T-helper 9 cell (primary cell): Measurements from ENCODE around the gene ARSI.
"Not testable (repeated sequence)": the region's sequence is repeated elsewhere in the genome, so short reads cannot be mapped to it uniquely, and the experiment has no call there.

Experiments used
- DNase-seq: peaks from one replicate; pipeline ENCODE4 v3.0.0-alpha.2; 2020

Gene ARSI

DNA sequence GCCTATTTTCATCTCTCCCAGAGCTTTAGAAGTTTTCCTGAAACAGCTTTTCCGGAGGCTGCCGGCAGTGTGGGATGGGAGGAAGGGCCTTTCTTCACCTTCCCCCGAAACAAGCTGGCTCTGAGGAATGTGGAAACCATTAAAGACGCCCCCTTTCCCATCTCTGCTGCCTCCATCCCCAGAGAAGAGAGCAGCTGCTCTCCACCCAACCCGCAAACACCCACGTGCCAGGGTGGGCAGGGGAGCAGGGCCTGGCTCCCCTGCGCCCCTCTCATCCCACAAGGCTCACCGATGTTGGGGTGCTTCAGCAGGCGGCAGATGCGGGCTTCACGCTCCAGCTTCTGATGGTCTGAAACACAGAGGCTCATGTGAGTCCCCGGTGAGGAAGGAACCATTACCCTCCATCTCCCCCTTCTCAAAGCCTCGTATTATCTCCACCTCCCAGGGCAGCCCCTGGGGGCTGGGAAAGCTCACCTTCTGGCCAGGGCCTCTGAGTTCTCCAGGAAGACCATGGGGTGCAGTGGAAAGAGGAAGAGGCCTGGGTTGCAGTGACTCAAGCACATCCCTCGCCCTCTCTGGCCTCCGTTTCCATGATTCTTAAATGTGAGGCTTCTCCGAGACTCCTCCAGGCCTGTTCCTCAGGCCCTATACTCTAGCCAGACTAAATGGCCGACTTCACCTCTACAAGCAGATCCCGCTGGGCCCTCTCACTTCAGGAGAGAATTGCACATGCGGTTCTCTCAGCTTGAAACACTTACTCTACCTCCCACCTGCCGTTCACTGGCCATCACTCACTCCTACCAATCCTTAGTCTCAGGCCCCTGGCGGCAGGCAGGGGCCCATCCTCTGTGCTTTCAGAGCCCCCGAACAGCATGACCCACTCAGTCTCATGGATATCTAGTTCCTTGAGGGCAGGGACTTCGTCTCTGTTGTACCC is 37.8 kb downstream of the ARSI start:
- no peak for DNase-seq

DNA sequence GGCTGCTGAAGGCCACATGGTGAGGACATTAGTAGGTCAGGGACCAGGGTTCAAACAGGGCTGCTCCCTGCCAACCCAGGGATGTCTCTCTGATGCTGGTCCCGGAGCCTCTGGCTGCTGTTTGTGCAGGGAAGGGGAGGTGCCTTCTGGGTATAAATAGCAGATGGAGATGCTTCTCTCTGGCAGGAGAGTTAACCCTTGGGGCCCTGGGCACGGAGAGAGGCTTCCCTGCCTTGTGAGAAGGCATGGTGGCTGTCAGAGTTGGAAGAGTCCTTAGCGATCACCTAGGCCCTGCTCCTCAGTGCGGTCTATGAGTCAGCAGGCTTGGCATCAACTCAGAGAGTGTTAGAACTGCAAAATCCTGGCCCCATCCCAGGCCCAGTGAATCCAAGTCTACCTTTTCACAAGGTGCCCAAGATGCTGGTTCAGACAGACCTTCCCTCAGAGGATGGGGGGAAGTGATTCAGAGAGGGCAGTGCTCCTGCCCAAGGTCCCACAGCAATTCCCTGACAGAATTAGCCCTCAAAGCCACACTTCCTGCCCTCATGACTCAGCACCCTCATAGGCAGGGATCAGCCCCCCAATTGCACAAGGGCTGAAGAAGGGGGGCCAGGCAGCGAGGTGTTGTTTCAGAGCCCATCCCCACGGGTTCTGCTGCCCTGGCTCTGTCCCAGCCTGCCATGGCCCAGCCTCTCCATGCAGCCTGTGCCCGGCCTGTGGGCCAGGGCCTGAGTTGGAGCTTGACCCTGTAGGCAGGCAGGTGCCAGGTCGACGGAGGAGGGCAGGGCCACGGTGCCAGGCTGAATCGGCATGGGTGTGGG is 38.7 kb downstream of the ARSI start:
- DNase-seq, result no peak

DNA sequence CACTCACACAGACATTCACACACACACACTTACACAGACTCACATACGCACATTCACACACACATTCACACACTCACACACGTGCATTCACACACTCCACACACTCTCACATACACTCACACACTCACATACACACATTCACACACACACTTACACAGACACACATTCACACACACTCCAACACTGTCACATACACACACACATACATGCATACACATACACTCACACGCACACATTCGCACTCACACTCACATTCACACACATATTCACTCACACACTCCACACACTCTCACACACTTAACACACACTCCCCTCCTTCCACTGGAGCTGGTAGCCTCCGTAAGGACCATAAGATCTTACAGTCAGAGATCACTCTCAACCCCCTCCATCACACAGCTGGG is 39.3 kb downstream of the ARSI start:
- no peak for DNase-seq

DNA sequence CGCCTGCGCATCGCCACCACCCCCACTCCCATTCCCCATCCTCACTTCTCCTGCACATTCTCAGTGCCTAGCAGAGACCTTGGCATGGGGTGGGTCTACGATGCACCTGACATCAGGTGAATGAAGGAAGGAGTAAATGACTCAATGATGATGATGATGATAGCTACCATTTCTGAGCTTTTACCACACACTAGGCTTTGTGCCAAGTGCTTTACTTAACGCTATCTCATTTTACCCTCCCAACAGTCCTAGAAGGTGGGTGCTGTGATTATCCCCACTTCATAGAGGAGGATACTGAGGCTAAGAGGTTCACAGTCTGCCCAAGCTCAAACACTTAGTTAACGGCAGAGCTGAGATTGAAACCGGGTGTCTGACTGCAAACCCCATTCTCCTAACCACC is 40.2 kb downstream of the ARSI start:
- no peak for DNase-seq

DNA sequence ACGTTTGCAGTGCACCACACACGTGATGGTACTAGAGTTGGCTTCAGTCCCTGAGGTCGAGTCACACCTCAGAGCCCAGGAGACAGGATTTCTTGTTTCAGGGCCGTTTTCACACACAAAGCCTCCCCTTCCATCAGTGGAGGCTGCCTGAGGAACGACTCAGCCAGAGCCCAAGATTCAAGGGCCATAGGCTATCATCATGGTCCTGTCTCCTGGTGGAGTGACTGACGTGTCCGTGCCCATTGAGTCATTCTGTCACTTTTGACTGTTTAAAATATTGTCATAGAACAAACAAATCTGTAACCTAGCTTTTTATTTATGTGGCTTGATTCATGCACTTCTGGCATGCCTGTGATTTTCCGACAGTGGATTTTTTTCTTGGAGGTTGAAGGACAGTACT is 41.5 kb downstream of the ARSI start:
- no peak for DNase-seq

DNA sequence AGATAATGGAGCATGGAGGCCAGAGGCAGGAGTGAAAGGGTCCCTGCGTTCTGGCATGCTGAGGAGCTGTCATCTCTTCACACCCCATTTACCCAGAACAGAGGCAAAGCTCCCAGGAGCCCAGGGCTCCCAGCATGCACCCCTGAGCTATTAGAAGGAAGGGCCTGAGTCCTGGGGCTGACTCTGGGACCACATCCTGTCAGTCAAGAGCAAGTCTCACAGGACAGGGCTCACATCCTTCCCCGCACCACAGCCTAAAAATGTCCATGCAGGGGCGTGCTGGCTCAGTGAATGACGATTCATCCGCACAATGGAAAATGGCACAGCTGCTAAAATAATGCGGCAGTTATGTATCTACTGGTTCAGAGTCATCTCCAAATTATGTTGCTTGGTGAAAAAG is 44.6 kb downstream of the ARSI start:
- DNase-seq, result no peak

DNA sequence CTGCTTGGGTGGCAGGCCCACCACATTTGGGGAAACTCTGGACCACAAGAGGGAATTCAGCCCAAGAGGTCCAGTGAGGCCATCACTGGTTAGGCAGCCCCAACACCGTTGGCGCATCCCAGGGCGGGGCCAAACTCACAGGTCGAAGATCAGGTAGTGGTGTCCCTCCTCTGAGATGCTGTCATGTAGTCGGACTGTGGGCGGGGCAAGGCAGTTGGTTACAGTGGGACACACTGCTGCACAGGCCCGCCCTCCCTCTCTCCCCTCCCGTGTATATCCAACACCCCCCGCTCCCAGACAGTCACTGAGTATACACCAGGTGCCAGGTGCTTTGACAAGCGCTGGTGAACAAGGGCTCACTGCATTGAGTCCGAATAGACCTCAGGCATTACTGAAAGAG is 45.3 kb downstream of the ARSI start:
- DNase-seq, result no peak

DNA sequence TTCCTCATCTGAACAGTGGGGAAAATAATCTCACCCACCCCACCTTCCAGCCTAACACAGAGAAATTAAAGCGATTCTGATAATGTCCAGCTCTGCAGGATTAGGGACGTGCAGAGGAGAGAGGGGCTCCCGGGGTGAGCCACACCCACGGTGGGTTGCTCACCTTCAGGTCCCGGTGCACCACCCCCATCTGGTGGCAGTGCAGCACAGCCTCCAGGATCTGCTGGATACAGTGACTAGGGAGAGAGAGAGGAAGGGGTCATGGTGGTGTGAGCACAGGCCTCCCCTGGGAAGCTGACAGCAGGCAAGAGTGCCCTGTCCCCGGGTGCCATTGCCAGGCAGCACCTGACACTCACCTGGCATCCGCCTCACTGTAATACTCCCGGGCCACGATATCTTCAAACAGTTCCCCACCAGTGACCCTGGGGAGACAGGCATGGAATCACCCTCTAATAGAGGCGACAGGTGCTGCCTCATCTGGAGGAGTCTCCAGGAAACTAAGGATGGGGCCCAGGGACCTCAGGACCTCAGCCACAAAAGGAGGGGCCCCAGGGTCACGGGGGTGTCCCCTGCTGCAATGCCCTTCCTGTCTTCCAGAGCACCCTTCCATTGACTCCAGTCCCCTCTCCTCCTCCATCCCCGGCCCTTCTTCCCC is 46.2 kb downstream of the ARSI start:
- DNase-seq, result no peak

DNA sequence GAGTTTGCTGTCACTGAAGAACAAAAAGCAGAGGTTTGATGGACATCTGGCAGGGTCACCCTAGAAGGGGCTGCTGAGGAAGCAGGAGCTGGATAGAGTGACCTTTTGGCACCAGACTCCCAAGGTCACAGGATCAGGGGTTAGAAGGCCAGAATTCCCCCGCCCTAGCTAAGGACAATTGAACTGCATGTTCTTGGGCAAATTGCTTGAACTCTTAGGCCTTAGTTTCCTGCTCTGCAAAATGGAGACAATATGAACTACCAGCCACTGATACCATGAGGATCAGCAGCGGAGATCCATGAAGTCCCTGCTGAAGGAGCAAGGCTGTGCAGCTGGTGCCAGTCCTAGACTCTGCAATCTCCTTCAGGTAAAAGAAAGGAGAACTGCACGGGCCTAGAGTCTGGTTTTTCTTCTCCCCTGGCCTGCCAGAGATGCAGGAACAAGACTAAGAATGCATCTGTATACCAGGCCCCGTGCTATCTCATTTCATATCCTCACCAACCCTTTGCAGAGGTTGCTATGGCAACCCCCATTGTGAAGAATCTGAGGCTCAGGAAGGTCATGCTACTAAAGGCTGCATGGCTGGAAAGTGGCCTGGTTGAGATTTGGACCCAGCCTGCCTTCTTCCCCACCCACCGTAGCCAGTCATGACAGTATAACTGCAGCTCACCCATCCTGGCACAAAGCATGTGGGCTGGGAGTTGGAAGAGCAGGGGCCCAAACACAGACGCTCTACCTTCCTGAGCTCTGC is 46.9 kb downstream of the ARSI start:
- no peak for DNase-seq

DNA sequence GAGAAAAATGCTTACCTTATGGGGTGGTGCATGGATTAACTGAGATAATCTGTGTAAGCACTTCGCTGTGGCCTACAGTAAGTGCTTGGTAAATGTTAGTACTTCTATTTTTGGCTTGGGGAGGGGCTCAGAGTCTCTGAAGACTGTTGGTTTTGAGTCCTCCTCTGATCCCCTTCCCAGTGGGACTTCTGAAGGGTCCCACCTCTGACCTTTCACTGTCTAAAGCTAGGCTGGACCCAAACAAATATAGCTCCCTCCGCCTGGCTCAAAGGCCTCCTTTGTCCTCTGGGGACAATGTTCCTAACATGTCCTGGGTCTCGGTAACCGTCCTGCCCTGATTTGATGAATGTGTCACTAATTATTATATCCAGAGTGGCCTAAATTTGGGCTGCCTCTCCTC is 47.9 kb downstream of the ARSI start:
- DNase-seq, result no peak

DNA sequence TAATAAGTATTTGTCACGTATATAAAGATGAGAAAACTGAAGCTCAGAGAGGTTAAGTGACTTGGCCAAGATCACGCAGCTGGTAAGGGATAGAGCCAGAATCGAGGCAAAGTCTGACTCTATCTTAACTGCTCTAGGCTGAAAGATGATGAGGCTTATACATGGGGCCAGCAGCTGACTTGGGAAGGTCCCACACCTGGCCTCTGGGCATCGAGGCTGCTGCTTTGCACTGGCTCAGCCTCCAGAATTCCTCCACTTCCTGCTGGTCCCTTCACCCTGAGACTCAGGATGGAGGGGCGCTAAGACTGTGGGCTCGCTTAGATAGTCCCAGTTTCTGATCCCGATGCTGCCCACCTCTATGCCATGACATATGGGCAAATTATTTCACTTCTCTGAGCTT is 48.3 kb downstream of the ARSI start:
- DNase-seq, result no peak

DNA sequence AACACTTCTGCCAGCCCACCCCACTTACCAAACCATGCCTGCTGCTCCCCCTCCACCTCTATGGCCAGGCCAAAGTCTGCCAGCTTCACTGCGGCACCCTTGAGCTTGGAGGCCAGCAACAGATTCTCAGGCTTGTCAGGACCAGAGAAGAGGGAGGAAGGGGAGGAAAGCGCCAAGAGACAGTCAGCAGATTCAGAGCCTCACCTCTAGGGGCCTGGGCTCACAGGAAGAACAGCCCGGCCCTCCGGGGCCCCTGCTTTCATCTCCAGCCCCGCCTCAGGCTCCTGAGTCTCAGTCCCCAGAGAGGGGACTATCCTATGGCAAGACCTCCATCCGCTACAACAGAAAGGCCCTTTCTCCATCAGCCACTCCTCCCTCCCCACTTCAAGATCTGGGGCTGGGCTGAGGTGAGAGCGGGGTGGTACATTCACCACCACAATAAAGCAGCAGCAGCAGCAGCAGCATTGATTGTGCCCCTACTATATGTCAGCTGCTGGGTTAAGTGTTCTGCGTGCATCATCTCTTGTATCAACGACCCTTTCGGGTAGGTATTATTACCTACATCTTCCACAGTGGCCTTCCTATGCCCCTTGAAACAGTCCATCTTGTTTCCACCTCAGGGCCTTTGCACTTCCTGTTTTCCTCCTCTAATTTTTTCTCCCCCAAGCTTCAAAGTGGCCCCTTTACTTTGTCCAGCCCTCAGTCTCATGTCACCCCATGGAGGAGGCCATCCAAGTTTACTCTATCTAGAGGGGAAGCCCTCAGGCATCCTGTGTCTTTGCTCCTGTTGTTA is 49.1 kb downstream of the ARSI start:
- DNase-seq, result no peak

DNA sequence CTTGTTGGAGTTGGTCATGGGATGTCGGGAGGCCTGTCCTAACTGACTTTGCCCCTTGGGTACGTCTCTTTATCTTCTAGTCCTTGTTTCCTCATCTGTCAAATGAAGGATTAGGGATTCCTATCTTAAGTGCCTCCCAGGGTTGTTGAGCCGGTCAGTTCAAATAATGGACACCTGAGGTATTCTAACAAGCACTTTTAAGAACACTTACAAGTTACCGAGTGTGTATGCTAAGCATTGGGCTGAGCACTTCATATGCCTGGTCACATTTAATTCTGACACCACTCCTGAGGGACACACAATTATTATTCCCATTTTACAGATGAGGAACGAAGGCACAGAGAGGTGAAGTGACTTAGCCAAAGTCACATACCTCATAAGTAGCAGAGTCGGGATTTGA is 50.2 kb downstream of the ARSI start:
- no peak for DNase-seq

DNA sequence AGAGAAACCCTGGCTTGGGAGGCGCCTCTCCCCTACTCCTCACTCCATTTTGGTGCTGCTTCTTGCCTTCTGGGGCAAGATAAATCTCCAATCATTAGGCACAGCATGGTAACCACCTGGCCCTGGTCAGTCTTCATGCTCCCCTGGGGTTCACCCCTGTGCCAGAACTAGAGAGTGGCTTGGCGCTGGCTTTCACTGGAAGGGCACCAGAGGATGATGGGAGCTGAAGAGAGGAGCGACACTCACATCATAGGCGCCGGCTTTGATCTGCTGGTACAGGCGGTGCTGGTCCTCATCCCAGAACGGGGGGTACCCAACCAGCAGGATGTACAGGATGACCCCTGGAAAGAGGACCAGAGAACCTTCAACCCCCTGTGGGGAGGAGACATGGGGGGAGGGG is 51.2 kb downstream of the ARSI start:
- no peak for DNase-seq

DNA sequence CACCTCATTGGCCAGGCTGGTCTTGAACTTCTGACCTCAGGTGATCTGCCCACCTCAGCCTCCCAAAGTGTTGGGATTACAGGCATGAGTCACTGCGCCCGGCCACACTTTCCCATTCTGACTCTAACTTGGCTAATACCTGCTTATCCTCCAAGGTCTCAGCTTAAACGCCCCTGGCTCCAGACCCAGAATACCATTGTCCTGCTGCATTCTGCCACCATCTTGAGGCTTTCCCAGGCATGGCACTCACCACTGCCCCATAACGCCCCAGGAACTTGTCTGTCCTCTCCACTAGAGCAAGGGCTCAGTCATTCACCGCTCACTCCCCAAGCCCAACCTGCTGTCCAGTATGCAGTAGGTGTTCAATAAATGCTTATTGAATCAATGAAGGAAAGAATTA is 53.0 kb downstream of the ARSI start:
- DNase-seq, result no peak

DNA sequence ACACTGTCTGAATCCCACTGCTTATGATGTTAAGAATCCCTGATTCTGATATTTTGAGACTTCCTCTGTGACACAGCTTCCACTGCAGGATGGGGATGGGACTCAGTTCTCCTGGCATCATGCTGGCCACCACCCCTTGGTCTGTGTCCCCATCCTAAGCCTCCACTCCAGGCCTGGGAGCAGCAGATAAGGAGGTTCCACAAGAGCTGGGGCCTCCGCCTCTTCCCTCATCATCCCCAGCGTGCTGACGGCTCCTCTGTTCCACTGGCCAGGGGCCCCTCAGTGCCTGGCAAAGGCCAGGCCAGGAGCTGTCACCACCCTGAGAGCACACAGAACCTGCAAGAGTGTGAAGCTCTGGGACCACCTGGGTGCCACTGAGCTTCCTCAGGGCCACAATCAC is 53.8 kb downstream of the ARSI start:
- DNase-seq, result no peak

DNA sequence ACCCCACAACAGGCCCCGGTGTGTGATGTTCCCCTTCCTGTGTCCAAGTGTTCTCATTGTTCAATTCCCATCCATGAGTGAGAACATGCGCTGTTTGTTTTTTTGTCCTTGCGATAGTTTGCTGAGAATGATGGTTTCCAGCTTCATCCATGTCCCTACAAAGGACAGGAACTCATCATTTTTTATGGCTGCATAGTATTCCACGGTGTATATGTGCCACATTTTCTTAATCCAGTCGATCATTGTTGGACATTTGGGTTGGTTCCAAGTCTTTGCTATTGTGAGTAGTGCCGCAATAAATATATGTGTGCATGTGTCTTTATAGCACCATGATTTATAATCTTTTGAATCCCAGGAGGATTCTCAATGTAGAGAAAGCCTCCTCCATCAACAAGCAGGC is 54.2 kb downstream of the ARSI start:
- DNase-seq, result not testable (repeated sequence)

DNA sequence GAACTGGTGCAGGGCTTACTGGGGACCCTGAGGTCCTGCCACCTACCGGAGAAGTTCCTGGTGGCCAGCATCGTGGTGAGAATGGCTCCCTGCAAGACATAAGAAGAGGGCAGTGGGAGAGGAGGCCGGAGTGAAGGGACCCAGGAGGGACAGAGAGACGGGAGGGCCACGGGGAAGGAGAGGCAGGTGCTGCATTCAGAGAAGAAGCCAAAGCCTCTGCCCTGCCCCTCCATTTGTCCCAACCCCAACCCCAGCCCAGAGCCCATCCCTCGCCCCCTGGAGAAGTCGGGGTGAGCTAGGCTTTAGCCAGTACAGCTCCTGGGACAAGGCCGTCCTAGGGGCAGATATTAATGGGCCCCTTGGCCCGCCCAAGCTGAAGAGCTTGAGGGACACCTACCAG is 55.0 kb downstream of the ARSI start:
- DNase-seq, result no peak

DNA sequence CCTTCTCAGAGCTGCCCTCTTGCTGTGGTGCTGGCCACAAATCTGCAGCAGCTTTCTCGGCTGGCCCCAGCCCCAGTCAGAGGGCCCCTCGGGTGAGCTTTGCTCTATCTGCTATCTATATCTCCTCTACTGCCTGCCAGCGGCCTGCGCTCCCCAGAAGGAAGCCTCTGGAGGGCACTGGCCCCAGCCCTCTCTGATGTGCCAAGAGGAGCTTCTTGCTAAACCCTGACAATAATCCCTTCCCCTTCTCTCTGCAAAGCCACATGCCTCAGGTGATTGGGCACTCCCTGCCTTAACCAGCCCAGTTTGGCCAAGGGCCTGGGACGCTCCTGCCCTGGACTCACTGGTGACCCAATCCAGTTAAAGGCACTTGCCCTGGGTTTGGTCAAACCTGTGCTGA is 55.9 kb downstream of the ARSI start:
- DNase-seq, result no peak

DNA sequence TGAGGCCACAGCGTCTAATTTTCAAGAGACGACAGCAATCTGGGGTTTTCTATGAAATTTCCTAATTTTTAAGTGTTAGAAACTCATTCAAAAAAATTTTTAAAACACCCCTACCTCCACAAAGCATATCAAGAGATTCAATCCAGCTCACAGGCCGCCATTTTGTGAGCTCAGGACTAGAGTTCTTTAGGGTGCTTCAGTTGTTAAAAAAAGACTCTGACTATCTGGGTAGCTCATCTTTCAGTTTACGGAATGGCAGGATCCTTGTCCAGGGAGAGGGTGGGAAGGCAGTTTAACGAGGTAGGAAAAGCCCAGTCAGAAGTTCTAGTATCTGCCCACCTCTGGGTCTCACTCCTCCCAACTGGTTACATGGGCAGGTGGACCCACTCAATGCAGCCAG is 56.3 kb downstream of the ARSI start:
- DNase-seq, result no peak
